Esophagus squamous epithelium (tissue), 5 donors: Measurements from ENCODE around the gene STK31. TPM values are rescaled to one million over a fixed set of nuclear protein-coding genes. Genes with fewer than 3 reads are reported as not detected.

Source experiments
- DNase-seq: peaks from one replicate; lab custom pipeline; 2025; lab: John Stamatoyannopoulos, UW
- H3K27ac ChIP-seq, 4 donors: fragments of 200-600 bp; sonication (generic); one replicate each; pipeline ENCODE4 v1.5.1; 2016 to 2019; ENCODE audit warnings: mild to moderate bottlenecking in 1 of 4
- H3K27me3 ChIP-seq, 4 donors: fragments of 200-600 bp; sonication (generic); 1 replicate in 3 of 4; 2 replicates in 1 of 4; pipeline versions ENCODE4 v1.5.1 to v1.6.0; 2017 to 2021; ENCODE audit warnings: antibody characterized with exemption in 1 of 4
- H3K36me3 ChIP-seq, 3 donors: fragments of 200-600 bp; sonication (generic); one replicate each; pipeline ENCODE4 v1.5.1; 2016 to 2019
- H3K4me1 ChIP-seq, 3 donors: fragments of 200-600 bp; sonication (generic); one replicate each; pipeline ENCODE4 v1.5.1; 2017 to 2019
- H3K4me3 ChIP-seq, 4 donors: fragments of 200-600 bp; sonication (generic); 1 replicate in 3 of 4; 2 replicates in 1 of 4; pipeline ENCODE4 v1.5.1; 2016 to 2019; ENCODE audit warnings: mild to moderate bottlenecking in 2 of 4, moderate library complexity in 1 of 4
- H3K9me3 ChIP-seq, 3 donors: fragments of 200-600 bp; sonication (generic); one replicate each; pipeline ENCODE4 v1.5.1; 2016 to 2019
- CTCF ChIP-seq, 6 experiments: fragments of 450-650 bp in 4 of 6; fragments of 200-600 bp in 2 of 6; sonication (generic) in 2 of 6; IDR thresholded peaks; one replicate each; pipeline ENCODE4 v1.5.1; 2016 to 2019; ENCODE audit warnings: antibody characterized with exemption in 6 of 6, mild to moderate bottlenecking in 4 of 6, moderate library complexity in 4 of 6
- POLR2A ChIP-seq, 4 donors: fragments of 450-650 bp; IDR thresholded peaks; one replicate each; pipeline ENCODE4 v1.6.1; 2017; ENCODE audit warnings: antibody characterized with exemption in 4 of 4, mild to moderate bottlenecking in 4 of 4, moderate library complexity in 3 of 4
- WGBS, 2 donors: methylation state at CpG; one replicate each; pipeline ENCODE4 v1.1.5; 2018; 5-methylcytosine and 5-hydroxymethylcytosine counted together
- intact Hi-C: fragments of 100-400 bp; cut with DNase I; formaldehyde crosslinking; loops from one replicate; pipeline ENCODE4 v1.15.0; 2022
- total RNA-seq, 4 donors: library from RNA; depleted of rRNA; stranded (reverse); fragments of >200 nt; gene quantifications; one replicate each; pipeline ENCODE4 v1.1.0, GENCODE V29; 2016
- donor health status: DM: yes; HTN: yes; CAD: no.

STK31 gene
- total RNA-seq, 4 donors from 2014 or later = 0.49 to 0.67 (median 0.57) TPM; not detected in 1

GRCh38 chr7:23783115-23783514 lies 73.1 kb downstream of the STK31 start:
- intact Hi-C loops = no loop called here
- Histone ChIP-seq H3K36me3 (no peaks in the 10 kb centered on the region), H3K27me3 (no peaks in the 10 kb centered on the region), H3K27ac (no peak overlapping the region), H3K9me3 (no peaks in the 10 kb centered on the region), H3K4me3 (no peak overlapping the region), H3K4me1 (no peaks in the 10 kb centered on the region)
- no peak for DNase-seq
- WGBS, 2 donors = 76 to 77% methylated on average over 5 of the region's 5 CpGs
- TF ChIP-seq POLR2A (IDR thresholded peaks at IDR 0.05) = no peak
- TF ChIP-seq CTCF (IDR thresholded peaks at IDR 0.05) = no peak

- Histone ChIP-seq H3K27me3 (no peaks in the 10 kb centered on the region), H3K9me3 (no peaks in the 10 kb centered on the region), H3K4me1 (no peaks in the 10 kb centered on the region), H3K27ac (no peak overlapping the region), H3K4me3 (no peak overlapping the region), H3K36me3 (no peaks in the 10 kb centered on the region)
- no peak for DNase-seq
- intact Hi-C loops = no loop called here
- no peak for TF ChIP-seq CTCF (IDR thresholded peaks at IDR 0.05)
- TF ChIP-seq POLR2A (IDR thresholded peaks at IDR 0.05) = no peak
- 80 to 84% methylated on average over 3 of the region's 3 CpGs for WGBS, 2 donors
Measured at GRCh38 chr7:23787272-23787671, 77.3 kb downstream of the STK31 start.

GRCh38 chr7:23788843-23789242 lies 78.8 kb downstream of the STK31 start:
- intact Hi-C loops = no loop called here
- TF ChIP-seq POLR2A (IDR thresholded peaks at IDR 0.05) = no peak
- TF ChIP-seq CTCF (IDR thresholded peaks at IDR 0.05) = no peak
- DNase-seq = no peak
- 49 to 50% methylated on average over 3 of the region's 3 CpGs for WGBS, 2 donors
- no peak overlapping the region for H3K4me3 ChIP-seq
- no peaks in the 10 kb centered on the region for H3K4me1 ChIP-seq
- no peak overlapping the region for H3K27ac ChIP-seq
- H3K9me3 ChIP-seq = no peaks in the 10 kb centered on the region
- no peaks in the 10 kb centered on the region for H3K36me3 ChIP-seq
- H3K27me3 ChIP-seq = no peaks in the 10 kb centered on the region

- DNase-seq = no peak
- no peak for TF ChIP-seq POLR2A (IDR thresholded peaks at IDR 0.05)
- TF ChIP-seq CTCF (IDR thresholded peaks at IDR 0.05) = no peak
- Histone ChIP-seq H3K27me3 (no peaks in the 10 kb centered on the region), H3K36me3 (no peaks in the 10 kb centered on the region), H3K9me3 (peaks cover 0 to 19% (median 10%) of the 10 kb centered on the region in 3 donors), H3K4me1 (no peaks in the 10 kb centered on the region), H3K27ac (no peak overlapping the region), H3K4me3 (no peak overlapping the region)
- intact Hi-C loops = no loop called here
Measured at GRCh38 chr7:23791721-23792120, 81.7 kb downstream of the STK31 start.

GRCh38 chr7:23802720-23803397 lies 92.8 kb downstream of the STK31 start:
- Histone ChIP-seq H3K36me3 (no peaks in the 10 kb centered on the region), H3K27ac (no peak overlapping the region), H3K4me3 (no peak overlapping the region), H3K4me1 (no peaks in the 10 kb centered on the region), H3K27me3 (no peaks in the 10 kb centered on the region), H3K9me3 (no peaks in the 10 kb centered on the region)
- WGBS, 2 donors = 59 to 63% methylated on average over 4 of the region's 4 CpGs
- TF ChIP-seq CTCF (IDR thresholded peaks at IDR 0.05) (no peak), POLR2A (IDR thresholded peaks at IDR 0.05) (no peak)
- DNase-seq = no peak
- intact Hi-C loops = no loop called here
